GM13977 (cell line): Measurements from ENCODE around the gene TEP1.
"Not testable (repeated sequence)": the region's sequence is repeated elsewhere in the genome, so short reads cannot be mapped to it uniquely, and the experiment has no call there.

ENCODE experiments used
- DNase-seq: peaks from one replicate; pipeline ENCODE4 v3.0.0; 2012; ENCODE audit warnings: low spot score
- CTCF ChIP-seq: IDR thresholded peaks from 2 replicates; pipeline ENCODE4 v1.5.1; 2012; ENCODE audit warnings: mild to moderate bottlenecking, control low read depth; ENCODE audit not compliant: insufficient read depth; ENCODE audit errors: extremely low read depth, missing control alignments
- in situ Hi-C: fragments of 300-500 bp; cut with MboI; formaldehyde crosslinking; loops from one replicate; pipeline ENCODE4 v1.12.0; 2022; ENCODE audit warnings: low sequenced_read_pairs, low pct_unique_long_range_greater_than_20kb, mixed read lengths, inconsistent platforms; ENCODE audit not compliant: unreplicated experiment

TEP1 gene

GRCh38 chr14:20343862-20344220 lies 69.5 kb downstream of the TEP1 start:
- in situ Hi-C loops = no loop called here
- no peak for DNase-seq
- TF ChIP-seq CTCF = no peak

- in situ Hi-C loops = no loop called here
- no peak for TF ChIP-seq CTCF
- DNase-seq = peak; percentile 89
Measured at GRCh38 chr14:20343092-20343861, 70.0 kb downstream of the TEP1 start, which contains the start of gene PARP2. Gene PARP2 (plus strand): TSS chr14:20343635. CDS start chr14:20343642, 7 bp downstream.

- TF ChIP-seq CTCF = no peak
- in situ Hi-C loops = no loop called here
- DNase-seq = no peak
Measured at GRCh38 chr14:20341646-20342045, 71.7 kb downstream of the TEP1 start.

- in situ Hi-C loops, DNase-seq: not testable (repeated sequence)
Measured at GRCh38 chr14:20341032-20341431, 72.3 kb downstream of the TEP1 start.

GRCh38 chr14:20334017-20334416 lies 79.3 kb downstream of the TEP1 start:
- in situ Hi-C loops = loop anchor here (10.0 kb wide), 1 partner anchor 131 kb away; the partner anchor contains the start of genes PIP4P1 and PNP
- no peak for TF ChIP-seq CTCF
- no peak for DNase-seq

- in situ Hi-C loops = loop anchor here (10.0 kb wide), 1 partner anchor 131 kb away; the partner anchor contains the start of genes PIP4P1 and PNP
- no peak for TF ChIP-seq CTCF
- DNase-seq = no peak
Measured at GRCh38 chr14:20333494-20333841, 79.8 kb downstream of the TEP1 start.

GRCh38 chr14:20332788-20333493 lies 80.4 kb downstream of the TEP1 start, which contains the start of gene CCNB1IP1:
Gene CCNB1IP1 (minus strand): TSS chr14:20333279. CDS start chr14:20316523, 16,756 bp downstream.
- in situ Hi-C loops = loop anchor here (10.0 kb wide), 1 partner anchor 132 kb away; the partner anchor contains the start of genes PIP4P1 and PNP
- DNase-seq = peak; percentile 85
- TF ChIP-seq CTCF = no peak
